ENCODE data around the gene ATAD3A.

GRCh38 chr1:1583347-1584010 is 71.5 kb downstream of the ATAD3A start:
- TF ChIP-seq NFIC (IDR thresholded peaks at IDR 0.05) = no peak
- no peak for TF ChIP-seq EP300 (IDR thresholded peaks at IDR 0.05; ENCODE audit: borderline replicate concordance)
- TF ChIP-seq TEAD4 (IDR thresholded peaks at IDR 0.05) = no peak
- TF ChIP-seq FOXM1 (IDR thresholded peaks at IDR 0.05; ENCODE audit: borderline replicate concordance, low read depth) = no peak
- no peak for TF ChIP-seq CREB1 (IDR thresholded peaks at IDR 0.05; ENCODE audit: low read depth)
- TF ChIP-seq REST (IDR thresholded peaks at IDR 0.05; ENCODE audit: low read depth) = no peak
- no peak for TF ChIP-seq USF1 (IDR thresholded peaks at IDR 0.05)
- TF ChIP-seq EGR1 (IDR thresholded peaks at IDR 0.05) = no peak
- TF ChIP-seq YY1 (IDR thresholded peaks at IDR 0.05; ENCODE audit: low read depth) = no peak
- no peak for TF ChIP-seq RAD21 (IDR thresholded peaks at IDR 0.05; ENCODE audit: low read depth)
